Keratinocyte (primary cell): ENCODE measurements around the gene CYP11A1. TPM values are rescaled to one million over a fixed set of nuclear protein-coding genes. Genes with fewer than 3 reads are reported as not detected.
"Not testable (repeated sequence)": the region's sequence is repeated elsewhere in the genome, so short reads cannot be mapped to it uniquely, and the experiment has no call there.

Experiments
- DNase-seq: peaks from one replicate; pipeline ENCODE4 v3.0.0-alpha.2; 2011; ENCODE audit warnings: low read depth, missing footprints, low spot score
- FAIRE-seq: peaks from 2 replicates; lab custom pipeline; 2011; peaks lifted over from hg19 to GRCh38; lab: Jason Lieb, UNC
- H2AFZ ChIP-seq: 2 replicates; pipeline ENCODE4 v1.6.0; 2012; ENCODE audit warnings: low read length, control low read depth, inconsistent platforms; ENCODE audit not compliant: control insufficient read depth
- H3K27ac ChIP-seq: 2 replicates; pipeline ENCODE4 v1.5.1; 2011; ENCODE audit warnings: low read length; ENCODE audit not compliant: control insufficient read depth, insufficient read depth
- H3K27me3 ChIP-seq: 3 replicates; pipeline ENCODE4 v1.6.0; 2011; ENCODE audit warnings: low read length; ENCODE audit not compliant: control insufficient read depth, insufficient read depth; ENCODE audit errors: extremely low read depth
- H3K36me3 ChIP-seq, 2 experiments: 2 replicates in 1 of 2; 3 replicates in 1 of 2; pipeline ENCODE4 v1.5.1; 2011; ENCODE audit warnings: low read length in 2 of 2, mild to moderate bottlenecking in 1 of 2; ENCODE audit not compliant: control insufficient read depth in 2 of 2, insufficient read depth in 2 of 2; ENCODE audit errors: extremely low read depth in 1 of 2
- H3K4me1 ChIP-seq: 3 replicates; pipeline ENCODE4 v1.5.1; 2011; ENCODE audit warnings: low read length; ENCODE audit not compliant: control insufficient read depth, insufficient read depth; ENCODE audit errors: extremely low read depth
- H3K4me2 ChIP-seq: 3 replicates; pipeline ENCODE4 v1.6.0; 2011; ENCODE audit warnings: low read depth, low read length; ENCODE audit not compliant: control insufficient read depth, insufficient read depth; ENCODE audit errors: extremely low read depth
- H3K4me3 ChIP-seq, 3 experiments: fragments of 200-600 bp in 1 of 3; sonication (generic) in 1 of 3; 2 replicates in 2 of 3; 3 replicates in 1 of 3; pipeline ENCODE4 v1.5.1; 2011 to 2016; ENCODE audit warnings: low read length in 3 of 3, mild to moderate bottlenecking in 3 of 3, control low read depth in 2 of 3, inconsistent platforms in 1 of 3, low read depth in 1 of 3, mixed read lengths in 1 of 3, mixed run types in 1 of 3, moderate library complexity in 1 of 3; ENCODE audit not compliant: control insufficient read depth in 2 of 3, insufficient read depth in 2 of 3; ENCODE audit errors: extremely low read depth in 1 of 3
- H3K79me2 ChIP-seq: 2 replicates; pipeline ENCODE4 v1.6.0; 2012; ENCODE audit warnings: low read length; ENCODE audit not compliant: control insufficient read depth, insufficient read depth
- H3K9ac ChIP-seq: 3 replicates; pipeline ENCODE4 v1.6.0; 2011; ENCODE audit warnings: low read length; ENCODE audit not compliant: control insufficient read depth, insufficient read depth; ENCODE audit errors: extremely low read depth
- H3K9me1 ChIP-seq: 3 replicates; pipeline ENCODE4 v1.6.0; 2011; ENCODE audit warnings: low read length; ENCODE audit not compliant: control insufficient read depth, insufficient read depth; ENCODE audit errors: extremely low read depth
- H3K9me3 ChIP-seq: 2 replicates; pipeline ENCODE4 v1.5.1; 2012; ENCODE audit warnings: low read depth, low read length; ENCODE audit not compliant: control insufficient read depth
- H4K20me1 ChIP-seq: 3 replicates; pipeline ENCODE4 v1.6.0; 2011; ENCODE audit warnings: low read length; ENCODE audit not compliant: control insufficient read depth, insufficient read depth; ENCODE audit errors: extremely low read depth
- CTCF ChIP-seq, 3 experiments: IDR thresholded peaks in 1 of 3; conservative IDR thresholded peaks in 1 of 3; optimal IDR thresholded peaks in 1 of 3; 2 replicates in 2 of 3; 3 replicates in 1 of 3; pipeline versions ENCODE3 to v1.5.1; 2011; ENCODE audit warnings: low read length in 3 of 3, mild to moderate bottlenecking in 3 of 3, moderate library complexity in 2 of 3, control low read depth in 1 of 3, inconsistent platforms in 1 of 3; ENCODE audit not compliant: insufficient read depth in 2 of 3; ENCODE audit errors: extremely low read depth in 1 of 3
- EZH2 ChIP-seq: IDR thresholded peaks from one replicate; pipeline ENCODE4 v1.6.1; 2012; ENCODE audit warnings: inconsistent platforms, mild to moderate bottlenecking, low read length, moderate library complexity
- dilution Hi-C: fragments of 300-500 bp; cut with MboI; formaldehyde crosslinking; loops from one replicate; pipeline ENCODE4 v1.7.0; 2020; ENCODE audit warnings: low sequenced_read_pairs; ENCODE audit not compliant: extremely low pct_ligation_motif_present
- polyA plus RNA-seq, 5 experiments: library from polyadenylated mRNA; depleted of rRNA in 3 of 5; stranded (reverse) in 3 of 5; stranded (forward) in 1 of 5; unstranded in 1 of 5; fragments of >200 nt; gene quantifications; 1 replicate in 1 of 5; 2 replicates in 3 of 5; 3 replicates in 1 of 5; pipeline versions ENCODE4 v1.2.1 to v1.2.3, GENCODE V29; 2011 to 2012; ENCODE audit warnings: missing spikeins in 2 of 5, low read depth in 1 of 5, low replicate concordance in 1 of 5

Gene CYP11A1
- polyA plus RNA-seq, 1 donor (not counting 4 experiments of a cell fraction or from before 2014, with no cell fraction given): not detected

- H3K4me1 ChIP-seq: peaks cover 4% of the 10 kb centered on the region
- no peak overlapping the region for H3K4me2 ChIP-seq
- no peaks in the 10 kb centered on the region for H3K9me3 ChIP-seq
- H3K9me1 ChIP-seq: no peaks in the 10 kb centered on the region
- dilution Hi-C loops: no loop called here
- H2AFZ ChIP-seq: no peak overlapping the region
- H3K9ac ChIP-seq: no peak overlapping the region
- no peak for DNase-seq
- H4K20me1 ChIP-seq: no peaks in the 10 kb centered on the region
- peaks cover 24% of the 10 kb centered on the region for H3K27me3 ChIP-seq
- H3K27ac ChIP-seq: no peak overlapping the region
- FAIRE-seq: no peak
- H3K36me3 ChIP-seq: no peaks in the 10 kb centered on the region
- H3K4me3 ChIP-seq: no peak overlapping the region
- no peaks in the 10 kb centered on the region for H3K79me2 ChIP-seq
- TF ChIP-seq CTCF (optimal IDR thresholded peaks at IDR 0.05 in 1 of 3, IDR thresholded peaks at IDR 0.05 in 1 of 3, conservative IDR thresholded peaks at IDR 0.05 in 1 of 3; ENCODE audit: extremely low read depth in 1 of 3, insufficient read depth in 2 of 3, low read length in 3 of 3) (no peak), EZH2 (no peak)
Observed at GRCh38 chr15:74362482-74362881, 5.0 kb downstream of the CYP11A1 start.

GRCh38 chr15:74360855-74361254 lies 6.6 kb downstream of the CYP11A1 start:
- H3K9ac ChIP-seq, H2AFZ ChIP-seq, H3K79me2 ChIP-seq, H3K9me1 ChIP-seq, dilution Hi-C loops, H3K27ac ChIP-seq, H3K4me1 ChIP-seq, DNase-seq, H3K4me2 ChIP-seq, H3K9me3 ChIP-seq, H4K20me1 ChIP-seq, H3K4me3 ChIP-seq, H3K36me3 ChIP-seq, FAIRE-seq: not testable (repeated sequence)
- peaks cover 11% of the 10 kb centered on the region for H3K27me3 ChIP-seq

- H3K27me3 ChIP-seq, H3K9me3 ChIP-seq, dilution Hi-C loops, H3K79me2 ChIP-seq, H3K36me3 ChIP-seq, H3K9me1 ChIP-seq, H3K4me1 ChIP-seq, H3K4me2 ChIP-seq, H3K4me3 ChIP-seq, H4K20me1 ChIP-seq, H2AFZ ChIP-seq, H3K9ac ChIP-seq, DNase-seq, FAIRE-seq, H3K27ac ChIP-seq: not testable (repeated sequence)
Observed at GRCh38 chr15:74359376-74359775, 8.1 kb downstream of the CYP11A1 start.

GRCh38 chr15:74357514-74357913 lies 9.9 kb downstream of the CYP11A1 start:
- FAIRE-seq, dilution Hi-C loops, H3K4me2 ChIP-seq: not testable (repeated sequence)

More at GRCh38 chr15:74357514-74357913, 9.9 kb downstream of the CYP11A1 start:
- not testable (repeated sequence) for H4K20me1 ChIP-seq, H3K4me1 ChIP-seq, H2AFZ ChIP-seq, H3K4me3 ChIP-seq, H3K27me3 ChIP-seq, H3K36me3 ChIP-seq, H3K27ac ChIP-seq, H3K79me2 ChIP-seq, H3K9me3 ChIP-seq, H3K9ac ChIP-seq, H3K9me1 ChIP-seq, DNase-seq
